KMS-11 (cell line): Measurements from ENCODE around the gene SPON2.

Experiments
- H2AFZ ChIP-seq: fragments of 200-600 bp; sonication (generic); 2 replicates; pipeline ENCODE4 v1.6.1; 2016; ENCODE audit warnings: antibody characterized with exemption, mixed run types, low read depth
- H3K27ac ChIP-seq: fragments of 200-600 bp; sonication (generic); 2 replicates; pipeline ENCODE4 v1.6.1; 2016; ENCODE audit warnings: mild to moderate bottlenecking, mixed run types
- H3K27me3 ChIP-seq: fragments of 200-600 bp; sonication (generic); 2 replicates; pipeline ENCODE4 v1.6.1; 2017; ENCODE audit warnings: mild to moderate bottlenecking, low read depth, mixed run types, moderate library complexity; ENCODE audit not compliant: insufficient read depth
- H3K36me3 ChIP-seq: fragments of 200-600 bp; sonication (generic); 2 replicates; pipeline ENCODE4 v1.6.1; 2017; ENCODE audit warnings: mild to moderate bottlenecking, mixed run types; ENCODE audit not compliant: insufficient read depth
- H3K4me1 ChIP-seq: fragments of 200-600 bp; sonication (generic); 2 replicates; pipeline ENCODE4 v1.6.1; 2016; ENCODE audit warnings: mild to moderate bottlenecking, low read depth, mixed run types; ENCODE audit not compliant: poor library complexity, severe bottlenecking
- H3K4me2 ChIP-seq: fragments of 200-600 bp; sonication (generic); 2 replicates; pipeline ENCODE4 v1.7.0; 2016; ENCODE audit warnings: mild to moderate bottlenecking, mixed run types
- H3K4me3 ChIP-seq: fragments of 200-600 bp; sonication (generic); IDR thresholded peaks from 2 replicates; pipeline ENCODE4 v1.6.1; 2017; ENCODE audit warnings: low read depth, low read length, mixed read lengths; ENCODE audit not compliant: insufficient read depth
- H3K79me2 ChIP-seq: fragments of 200-600 bp; sonication (generic); 2 replicates; pipeline ENCODE4 v1.6.1; 2016; ENCODE audit warnings: low read depth, mixed run types; ENCODE audit not compliant: insufficient read depth
- H3K9ac ChIP-seq: fragments of 200-600 bp; sonication (generic); 2 replicates; pipeline ENCODE4 v1.6.1; 2016; ENCODE audit warnings: mild to moderate bottlenecking, mixed run types
- H4K20me1 ChIP-seq: fragments of 200-600 bp; sonication (generic); 2 replicates; pipeline ENCODE4 v1.6.1; 2016; ENCODE audit warnings: mild to moderate bottlenecking, mixed run types; ENCODE audit not compliant: insufficient read depth
- CTCF ChIP-seq: fragments of 200-600 bp; sonication (generic); conservative IDR thresholded peaks from 2 replicates; pipeline ENCODE4 v1.6.1; 2017; ENCODE audit warnings: low read depth, mild to moderate bottlenecking, antibody characterized with exemption, low read length, moderate library complexity, mixed read lengths

Gene SPON2

GRCh38 chr4:1164956-1165545 is 7.3 kb downstream of the SPON2 start:
- H3K79me2 ChIP-seq = no peaks in the 10 kb centered on the region
- no peak overlapping the region for H3K9ac ChIP-seq
- no peak overlapping the region for H2AFZ ChIP-seq
- no peak overlapping the region for H3K4me2 ChIP-seq
- peaks cover 3% of the 10 kb centered on the region for H3K4me1 ChIP-seq
- H3K27ac ChIP-seq = no peak overlapping the region
- H4K20me1 ChIP-seq = no peaks in the 10 kb centered on the region
- H3K4me3 ChIP-seq = no peak overlapping the region
- no peak for TF ChIP-seq CTCF
- H3K27me3 ChIP-seq = no peaks in the 10 kb centered on the region
- H3K36me3 ChIP-seq = no peaks in the 10 kb centered on the region

GRCh38 chr4:1164444-1164843 is 7.9 kb downstream of the SPON2 start:
- H3K9ac ChIP-seq = no peak overlapping the region
- no peak overlapping the region for H3K27ac ChIP-seq
- no peak overlapping the region for H2AFZ ChIP-seq
- H3K4me2 ChIP-seq = no peak overlapping the region
- peaks cover 3% of the 10 kb centered on the region for H3K4me1 ChIP-seq
- no peak for TF ChIP-seq CTCF
- no peaks in the 10 kb centered on the region for H3K27me3 ChIP-seq
- no peaks in the 10 kb centered on the region for H3K79me2 ChIP-seq
- H3K4me3 ChIP-seq = no peak overlapping the region
- no peaks in the 10 kb centered on the region for H4K20me1 ChIP-seq
- no peaks in the 10 kb centered on the region for H3K36me3 ChIP-seq

GRCh38 chr4:1164040-1164439 is 8.3 kb downstream of the SPON2 start:
- TF ChIP-seq CTCF = no peak
- no peak overlapping the region for H3K27ac ChIP-seq
- no peaks in the 10 kb centered on the region for H3K27me3 ChIP-seq
- H3K4me3 ChIP-seq = no peak overlapping the region
- no peak overlapping the region for H2AFZ ChIP-seq
- H3K79me2 ChIP-seq = no peaks in the 10 kb centered on the region
- H3K36me3 ChIP-seq = no peaks in the 10 kb centered on the region
- H3K9ac ChIP-seq = no peak overlapping the region
- no peaks in the 10 kb centered on the region for H4K20me1 ChIP-seq
- H3K4me1 ChIP-seq = peaks cover 3% of the 10 kb centered on the region
- H3K4me2 ChIP-seq = no peak overlapping the region

- Histone ChIP-seq H3K9ac (no peak overlapping the region), H3K4me1 (no peaks in the 10 kb centered on the region), H3K4me2 (no peak overlapping the region), H3K79me2 (no peaks in the 10 kb centered on the region), H4K20me1 (no peaks in the 10 kb centered on the region), H2AFZ (no peak overlapping the region), H3K4me3 (no peak overlapping the region), H3K36me3 (no peaks in the 10 kb centered on the region), H3K27ac (no peak overlapping the region), H3K27me3 (no peaks in the 10 kb centered on the region)
- no peak for TF ChIP-seq CTCF
Measured at GRCh38 chr4:1160351-1160750, 12.0 kb downstream of the SPON2 start.
